H1 (cell line): ENCODE data around the gene SLC12A8. TPM values are rescaled to one million over a fixed set of nuclear protein-coding genes. Genes with fewer than 3 reads are reported as not detected.

Experiments
- CTCF ChIA-PET: fragments of 300-600 bp; sonication (Branson Sonifier 250); formaldehyde crosslinking; loops from one replicate; lab custom pipeline; 2021; ENCODE audit not compliant: partially characterized antibody; lab: Charles Lee
- POLR2A ChIA-PET: fragments of 300-600 bp; sonication (Branson Sonifier 250); formaldehyde crosslinking; loops from one replicate; lab custom pipeline; 2021; ENCODE audit warnings: inconsistent platforms; ENCODE audit not compliant: partially characterized antibody; lab: Charles Lee
- DNase-seq, 2 experiments: peaks; one replicate each; pipeline versions ENCODE4 v3.0.0 to v3.0.0-alpha.2; 2010 to 2022; ENCODE audit warnings: low spot score in 2 of 2, low read depth in 1 of 2, mixed read lengths in 1 of 2
- FAIRE-seq: peaks from 2 replicates; lab custom pipeline; 2011; peaks lifted over from hg19 to GRCh38; lab: Jason Lieb, UNC
- H2AFZ ChIP-seq: 2 replicates; pipeline ENCODE4 v1.8.1; 2012; ENCODE audit warnings: low read length, inconsistent platforms
- H2AK5ac ChIP-seq: 2 replicates; pipeline ENCODE4 v1.6.1; 2013; ENCODE audit warnings: low read depth, low read length
- H2BK120ac ChIP-seq: replicated peaks from 2 replicates; pipeline ENCODE3; 2013; ENCODE audit warnings: low read depth, low read length, inconsistent platforms
- H2BK12ac ChIP-seq: 2 replicates; pipeline ENCODE4 v1.6.1; 2013; ENCODE audit warnings: low read depth, low read length
- H2BK15ac ChIP-seq: 2 replicates; pipeline ENCODE4 v1.6.1; 2013; ENCODE audit warnings: low read length
- H2BK20ac ChIP-seq: 2 replicates; pipeline ENCODE4 v1.6.1; 2013; ENCODE audit warnings: low read length
- H2BK5ac ChIP-seq: 2 replicates; pipeline ENCODE4 v1.6.1; 2013; ENCODE audit warnings: low read depth, low read length
- H3K14ac ChIP-seq: 2 replicates; pipeline ENCODE4 v1.6.1; 2013; ENCODE audit warnings: inconsistent platforms; ENCODE audit not compliant: insufficient read length
- H3K18ac ChIP-seq: 2 replicates; pipeline ENCODE4 v1.6.1; 2013; ENCODE audit warnings: low read length; ENCODE audit errors: extremely low read depth
- H3K23ac ChIP-seq: 2 replicates; pipeline ENCODE4 v1.6.1; 2013; ENCODE audit warnings: inconsistent platforms; ENCODE audit not compliant: insufficient read length
- H3K23me2 ChIP-seq: 2 replicates; pipeline ENCODE4 v1.6.1; 2013; ENCODE audit warnings: low read depth, low read length
- H3K27ac ChIP-seq: 2 replicates; pipeline ENCODE4 v1.6.1; 2011; ENCODE audit warnings: low read depth, low read length, inconsistent platforms
- H3K27me3 ChIP-seq, 4 experiments: replicated peaks in 1 of 4; 1 replicate in 1 of 4; 2 replicates in 3 of 4; pipeline versions ENCODE4 v1.6.1 to v1.8.1; 2011 to 2013; ENCODE audit warnings: low read length in 3 of 4, mild to moderate bottlenecking in 3 of 4, inconsistent platforms in 2 of 4, mixed read lengths in 2 of 4, moderate library complexity in 1 of 4; ENCODE audit not compliant: control insufficient read depth in 3 of 4, insufficient read depth in 3 of 4; ENCODE audit errors: extremely low read depth in 1 of 4
- H3K36me3 ChIP-seq, 4 experiments: 2 replicates each; pipeline versions ENCODE4 v1.6.1 to v1.8.1; 2011 to 2013; ENCODE audit warnings: mild to moderate bottlenecking in 4 of 4, low read length in 3 of 4, moderate library complexity in 2 of 4, control low read depth in 1 of 4, inconsistent platforms in 1 of 4; ENCODE audit not compliant: insufficient read depth in 4 of 4, control insufficient read depth in 2 of 4
- H3K4ac ChIP-seq: replicated peaks from 2 replicates; pipeline ENCODE3; 2013; ENCODE audit warnings: low read length, low read depth, mixed read lengths, inconsistent platforms; ENCODE audit not compliant: insufficient read length
- H3K4me1 ChIP-seq, 4 experiments: replicated peaks in 1 of 4; 1 replicate in 1 of 4; 2 replicates in 3 of 4; pipeline versions ENCODE4 v1.6.1 to v1.8.1; 2011 to 2013; ENCODE audit warnings: low read length in 3 of 4, inconsistent platforms in 2 of 4, mixed read lengths in 1 of 4; ENCODE audit not compliant: insufficient read depth in 4 of 4, control insufficient read depth in 3 of 4
- H3K4me2 ChIP-seq, 2 experiments: 2 replicates each; pipeline versions ENCODE4 v1.6.1 to v1.8.1; 2011 to 2013; ENCODE audit warnings: low read depth in 2 of 2, low read length in 2 of 2, control low read depth in 1 of 2, inconsistent platforms in 1 of 2, mild to moderate bottlenecking in 1 of 2; ENCODE audit not compliant: insufficient read depth in 1 of 2
- H3K4me3 ChIP-seq, 4 experiments: fragments of 200-600, 300-600 bp in 1 of 4; sonication (generic), shearing (Covaris generic), sonication (Bioruptor Twin) in 1 of 4; 2 replicates each; pipeline versions ENCODE4 v1.5.1 to v1.8.1; 2011 to 2016; ENCODE audit warnings: low read length in 4 of 4, low read depth in 3 of 4, control low read depth in 2 of 4, inconsistent platforms in 2 of 4, mild to moderate bottlenecking in 2 of 4, mixed read lengths in 1 of 4, moderate library complexity in 1 of 4; ENCODE audit not compliant: insufficient read depth in 2 of 4; ENCODE audit errors: extremely low read depth in 1 of 4
- H3K56ac ChIP-seq: replicated peaks from 2 replicates; pipeline ENCODE3; 2013; ENCODE audit warnings: low read depth, mild to moderate bottlenecking, mixed read lengths, low read length, inconsistent platforms; ENCODE audit not compliant: insufficient read length
- H3K79me1 ChIP-seq: 2 replicates; pipeline ENCODE4 v1.6.1; 2013; ENCODE audit warnings: low read depth, low read length, control low read depth
- H3K79me2 ChIP-seq, 2 experiments: 2 replicates each; pipeline versions ENCODE4 v1.6.1 to v1.8.1; 2012 to 2013; ENCODE audit warnings: low read length in 2 of 2, mild to moderate bottlenecking in 2 of 2, inconsistent platforms in 1 of 2; ENCODE audit not compliant: insufficient read depth in 2 of 2, control insufficient read depth in 1 of 2
- H3K9ac ChIP-seq, 4 experiments: replicated peaks in 1 of 4; 1 replicate in 1 of 4; 2 replicates in 3 of 4; pipeline versions ENCODE4 v1.6.1 to v1.8.1; 2011 to 2013; ENCODE audit warnings: low read depth in 3 of 4, low read length in 3 of 4, control low read depth in 2 of 4, mild to moderate bottlenecking in 2 of 4, moderate library complexity in 2 of 4, inconsistent platforms in 1 of 4; ENCODE audit errors: extremely low read depth in 1 of 4
- H3K9me3 ChIP-seq, 2 experiments: 2 replicates each; pipeline versions ENCODE4 v1.6.1 to v1.8.1; 2012 to 2013; ENCODE audit warnings: mild to moderate bottlenecking in 2 of 2, moderate library complexity in 2 of 2, control low read depth in 1 of 2, inconsistent platforms in 1 of 2, low read depth in 1 of 2, low read length in 1 of 2, mixed read lengths in 1 of 2; ENCODE audit not compliant: insufficient read depth in 2 of 2
- H4K20me1 ChIP-seq, 2 experiments: replicated peaks in 1 of 2; 2 replicates each; pipeline versions ENCODE3 to v1.8.1; 2011 to 2013; ENCODE audit warnings: inconsistent platforms in 2 of 2, low read length in 2 of 2, mild to moderate bottlenecking in 1 of 2; ENCODE audit not compliant: insufficient read depth in 2 of 2, control insufficient read depth in 1 of 2
- H4K5ac ChIP-seq: 2 replicates; pipeline ENCODE4 v1.6.1; 2013; ENCODE audit warnings: low read length, low read depth, mixed read lengths, inconsistent platforms; ENCODE audit not compliant: insufficient read length
- H4K8ac ChIP-seq: 2 replicates; pipeline ENCODE4 v1.8.0; 2013; ENCODE audit warnings: mild to moderate bottlenecking, moderate library complexity, low read length, inconsistent platforms; ENCODE audit not compliant: insufficient read depth; ENCODE audit errors: extremely low read depth
- H4K91ac ChIP-seq: replicated peaks from 2 replicates; pipeline ENCODE3; 2013; ENCODE audit warnings: low read length, mixed read lengths, inconsistent platforms; ENCODE audit not compliant: insufficient read length
- CBX8 ChIP-seq: fragments of 300-800, 300-1000 bp; sonication (generic); IDR thresholded peaks from 2 replicates; pipeline ENCODE4 v1.7.1; 2016; ENCODE audit warnings: low read depth, low read length, borderline replicate concordance
- CREB1 ChIP-seq: IDR thresholded peaks from 2 replicates; pipeline ENCODE4 v1.6.1; 2012; ENCODE audit warnings: inconsistent platforms
- KDM5A ChIP-seq: fragments of 200-600 bp; IDR thresholded peaks from 2 replicates; pipeline ENCODE4 v1.7.1; 2012; ENCODE audit warnings: mild to moderate bottlenecking, low read length, inconsistent platforms, mixed read lengths
- RBBP5 ChIP-seq: IDR thresholded peaks from 2 replicates; pipeline ENCODE4 v1.7.1; 2012; ENCODE audit warnings: low read depth, mild to moderate bottlenecking, inconsistent platforms, low read length, moderate library complexity, borderline replicate concordance
- SIRT6 ChIP-seq: IDR thresholded peaks from one replicate; pipeline ENCODE4 v1.7.1; 2012; ENCODE audit warnings: low read length, inconsistent platforms
- SP1 ChIP-seq: IDR thresholded peaks from 2 replicates; pipeline ENCODE4 v1.6.1; 2011; ENCODE audit warnings: low read depth, low read length
- SP2 ChIP-seq: IDR thresholded peaks from 2 replicates; pipeline ENCODE4 v1.6.1; 2012; ENCODE audit warnings: mild to moderate bottlenecking, low read length, inconsistent platforms
- WGBS, 2 experiments: shearing (Covaris generic) in 1 of 2; methylation state at CpG; one replicate each; pipeline versions ENCODE4 v1.1.6 to v1.1.7; 2013 to 2015; ENCODE audit warnings: low lambda C conversion rate in 2 of 2, mixed read lengths in 2 of 2, inconsistent platforms in 1 of 2, low coverage in 1 of 2, missing lambda C conversion rate in 1 of 2; ENCODE audit not compliant: insufficient replicate concordance in 2 of 2, insufficient coverage in 1 of 2, insufficient read length in 1 of 2; ENCODE audit errors: extremely low coverage in 1 of 2, missing lambda C conversion rate in 1 of 2; 5-methylcytosine and 5-hydroxymethylcytosine counted together
- polyA plus RNA-seq, 7 experiments: library from polyadenylated mRNA; depleted of rRNA in 3 of 7; stranded (reverse) in 5 of 7; unstranded in 2 of 7; fragments of >200 nt in 5 of 7; fragments of 200-250 nt in 2 of 7; gene quantifications; 1 replicate in 5 of 7; 2 replicates in 1 of 7; 4 replicates in 1 of 7; pipeline versions ENCODE4 v1.2.1 to v1.2.3, GENCODE V29; 2011 to 2013; ENCODE audit warnings: missing spikeins in 2 of 7, mixed read lengths in 2 of 7
- total RNA-seq: library from RNA; stranded (reverse); fragmentation: NEBNext Ultra II Directional; extraction: Animal tissue kit (Norgen Biotek cat#: 25700); gene quantifications from 2 replicates; pipeline ENCODE4 v1.2.1, GENCODE V29; 2021
- TF ChIP-seq, protein P1 (sequence below): IDR thresholded peaks from 2 replicates; pipeline ENCODE4 v1.6.1; 2012; ENCODE audit warnings: inconsistent platforms

The SLC12A8 gene
- total and polyA plus RNA-seq, 2 of the 8 experiments (the other 6 are each of a cell fraction or from before 2014, with no cell fraction given), result 13.7 to 14.4 TPM

DNA sequence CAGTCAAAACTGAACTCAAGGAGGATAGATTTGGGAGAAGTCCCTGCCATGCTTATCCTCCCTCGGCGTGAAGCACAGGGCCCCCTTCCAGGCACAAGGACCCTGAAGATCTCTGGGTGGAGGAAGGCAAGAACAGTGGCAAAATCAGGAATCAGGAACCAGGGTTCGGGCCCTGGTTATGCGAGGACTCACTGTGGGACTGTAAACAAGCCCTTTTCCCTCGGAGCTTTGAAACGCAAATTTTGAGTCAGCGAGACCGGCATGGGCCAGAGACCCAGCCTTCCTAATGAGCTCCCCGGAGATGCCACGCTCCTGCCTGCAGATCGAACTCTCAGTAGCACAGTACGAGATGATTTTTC, 70.1 kb downstream of the SLC12A8 start:
- peak overlapping the region in 2 of 4 experiments; percentile 36 to 69; a peak in 5 of 8 replicates for H3K4me3 ChIP-seq
- no peaks in the 10 kb centered on the region for H3K9me3 ChIP-seq
- no peak overlapping the region for H4K91ac ChIP-seq
- H3K56ac ChIP-seq, result no peak overlapping the region
- no peak overlapping the region for H2BK20ac ChIP-seq
- POLR2A ChIA-PET, result interaction anchor here (1.3 to 1.8 kb wide), 3 partner anchors 8 to 22 kb away, joined by 5 to 10 read pairs (median 6); no protein-coding TSS in a partner anchor
- peak overlapping the region; percentile 7 for H4K5ac ChIP-seq
- no peaks in the 10 kb centered on the region for H3K79me1 ChIP-seq
- no peaks in the 10 kb centered on the region for H3K36me3 ChIP-seq
- no peak for FAIRE-seq
- H4K20me1 ChIP-seq, result no peaks in the 10 kb centered on the region
- no peaks in the 10 kb centered on the region for H3K79me2 ChIP-seq
- no peak overlapping the region for H2BK120ac ChIP-seq
- H4K8ac ChIP-seq, result no peak overlapping the region
- peaks cover 13 to 39% (median 28%) of the 10 kb centered on the region in 4 experiments for H3K4me1 ChIP-seq
- peak overlapping the region; percentile 65 to 91 for H3K4me2 ChIP-seq
- H2BK15ac ChIP-seq, result no peak overlapping the region
- no peak overlapping the region for H3K27ac ChIP-seq
- no peak overlapping the region for H3K23ac ChIP-seq
- H2AK5ac ChIP-seq, result no peak overlapping the region; the same call in 1 of the 2 replicates
- H3K4ac ChIP-seq, result no peak overlapping the region
- WGBS, 2 experiments, result 27% methylated on average over 12 of the region's 12 CpGs; no CpG with 5 or more reads in 1 of the 2 experiments
- H3K18ac ChIP-seq, result peak overlapping the region; percentile 81; the same call in 1 of the 2 replicates
- H3K14ac ChIP-seq, result no peak overlapping the region
- CTCF ChIA-PET, result interaction anchor here (0.8 to 3.5 kb wide), 10 partner anchors 9 to 149 kb away, joined by 3 to 14 read pairs (median 6); no protein-coding TSS in a partner anchor
- H3K23me2 ChIP-seq, result peaks cover 7% of the 10 kb centered on the region; the same call in 1 of the 2 replicates
- TF ChIP-seq SP2 (no peak), KDM5A (no peak), SIRT6 (no peak), CREB1 (0 out of 2 replicates have a peak, but pooled peaks have one; percentile 2), SP1 (peak; percentile 77), RBBP5 (peak; percentile 14; the same call in 1 of the 2 replicates), CBX8 (no peak)
- TF ChIP-seq, protein P1, sequence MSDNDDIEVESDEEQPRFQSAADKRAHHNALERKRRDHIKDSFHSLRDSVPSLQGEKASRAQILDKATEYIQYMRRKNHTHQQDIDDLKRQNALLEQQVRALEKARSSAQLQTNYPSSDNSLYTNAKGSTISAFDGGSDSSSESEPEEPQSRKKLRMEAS, result no peak
- H3K27me3 ChIP-seq, result peaks cover 0 to 8% (median 5%) of the 10 kb centered on the region in 4 experiments; a peak in 5 of 7 replicates
- DNase-seq, result no peak
- peak overlapping the region; percentile 35; the same call in 1 of the 2 replicates for H2BK5ac ChIP-seq
- H2AFZ ChIP-seq, result no peak overlapping the region
- no peak overlapping the region for H2BK12ac ChIP-seq
- no peak overlapping the region for H3K9ac ChIP-seq
